Kidney capillary endothelial cell (primary cell): ENCODE measurements around the gene HLA-A.
"Not testable (repeated sequence)": the region's sequence is repeated elsewhere in the genome, so short reads cannot be mapped to it uniquely, and the experiment has no call there.

Experiments used
- DNase-seq: peaks from one replicate; pipeline ENCODE4 v3.0.0-alpha.2; 2018; ENCODE audit warnings: low spot score

Gene HLA-A

GRCh38 chr6:29942275-29943052, at the start of gene HLA-A:
HLA-A (plus strand) TSS chr6:29942532; CDS start chr6:29942554, 22 bp downstream.
- peak; percentile 78 for DNase-seq

GRCh38 chr6:29892696-29893095, 49.6 kb upstream of the HLA-A start:
- DNase-seq, result no peak

GRCh38 chr6:29899281-29899680, 43.1 kb upstream of the HLA-A start:
- DNase-seq, result no peak

GRCh38 chr6:29905286-29905685, 37.0 kb upstream of the HLA-A start:
- no peak for DNase-seq

GRCh38 chr6:29907637-29908340, 34.5 kb upstream of the HLA-A start:
- no peak for DNase-seq

GRCh38 chr6:29908341-29908662, 34.0 kb upstream of the HLA-A start:
- DNase-seq, result no peak

GRCh38 chr6:29908710-29909109, 33.6 kb upstream of the HLA-A start:
- DNase-seq, result no peak

GRCh38 chr6:29909985-29910384, 32.3 kb upstream of the HLA-A start:
- DNase-seq, result no peak

- DNase-seq, result no peak
Observed at GRCh38 chr6:29912840-29913239, 29.5 kb upstream of the HLA-A start.

- DNase-seq, result no peak
Observed at GRCh38 chr6:29916741-29917140, 25.6 kb upstream of the HLA-A start.

GRCh38 chr6:29917857-29918256, 24.5 kb upstream of the HLA-A start:
- DNase-seq, result no peak

- DNase-seq, result no peak
Observed at GRCh38 chr6:29919506-29920445, 22.6 kb upstream of the HLA-A start.

GRCh38 chr6:29924287-29924686, 18.0 kb upstream of the HLA-A start:
- no peak for DNase-seq

- no peak for DNase-seq
Observed at GRCh38 chr6:29924731-29925130, 17.6 kb upstream of the HLA-A start.

- no peak for DNase-seq
Observed at GRCh38 chr6:29925321-29925720, 17.0 kb upstream of the HLA-A start.

GRCh38 chr6:29925727-29926412, 16.5 kb upstream of the HLA-A start:
- DNase-seq, result no peak

GRCh38 chr6:29926413-29927274, 15.7 kb upstream of the HLA-A start:
- no peak for DNase-seq

GRCh38 chr6:29927275-29927569, 15.1 kb upstream of the HLA-A start:
- DNase-seq, result no peak

GRCh38 chr6:29927841-29928388, 14.4 kb upstream of the HLA-A start:
- no peak for DNase-seq

- not testable (repeated sequence) for DNase-seq
Observed at GRCh38 chr6:29930047-29930446, 12.3 kb upstream of the HLA-A start.

GRCh38 chr6:29933955-29934354, 8.4 kb upstream of the HLA-A start:
- no peak for DNase-seq
